VCaP (cell line): ENCODE measurements around the gene R3HDM4.
A peak's percentile ranks its signal among the peaks of the same experiment; 100 is the strongest.

Source experiments
- H3K27ac ChIP-seq: fragments of 450-650 bp; 2 replicates; pipeline ENCODE4 v1.5.1; 2017
- TF ChIP-seq, protein P1 (sequence below): fragments of 450-650 bp; conservative IDR thresholded peaks from 2 replicates; pipeline ENCODE4 v1.5.1; 2017; ENCODE audit warnings: mild to moderate bottlenecking, moderate library complexity

R3HDM4 gene

DNA sequence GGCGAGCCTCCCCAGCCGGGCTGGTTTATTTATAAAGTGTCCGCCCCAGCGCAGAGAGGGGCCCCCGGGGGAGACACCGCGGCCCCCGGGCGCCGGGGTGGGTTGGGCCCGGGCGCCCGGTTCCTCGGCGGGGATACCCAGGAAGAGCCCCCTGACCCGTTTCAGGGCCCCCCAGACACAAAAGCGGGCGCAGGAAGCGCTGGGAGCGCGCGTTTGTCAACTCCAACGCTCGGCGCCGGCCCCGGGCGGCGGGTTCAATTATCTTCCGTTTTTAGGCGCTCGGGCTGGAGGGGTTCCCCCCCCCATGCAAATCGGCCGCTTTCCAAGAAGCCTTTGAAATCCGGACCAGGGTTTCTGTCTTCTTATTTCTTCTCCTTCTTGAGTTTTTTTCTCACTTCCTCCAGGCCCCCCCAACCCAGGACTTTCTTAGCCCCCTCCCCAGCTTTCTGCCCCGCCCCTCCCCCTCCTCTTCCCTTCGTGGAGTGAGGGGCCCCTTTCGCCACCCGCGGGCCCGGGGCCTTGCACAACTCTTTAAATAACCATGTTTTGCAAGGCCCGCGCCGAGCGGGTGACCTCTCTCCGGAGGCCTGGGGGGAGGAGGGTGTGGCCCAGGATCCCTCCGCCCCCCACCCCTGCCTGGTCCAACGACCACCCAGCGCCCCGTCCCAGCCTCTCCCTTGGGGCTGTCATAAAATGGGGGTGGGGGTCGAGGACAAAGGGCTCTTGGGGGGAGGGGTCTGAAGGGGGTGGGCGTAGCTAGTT is 13.8 kb upstream of the R3HDM4 start:
- TF ChIP-seq, protein P1, sequence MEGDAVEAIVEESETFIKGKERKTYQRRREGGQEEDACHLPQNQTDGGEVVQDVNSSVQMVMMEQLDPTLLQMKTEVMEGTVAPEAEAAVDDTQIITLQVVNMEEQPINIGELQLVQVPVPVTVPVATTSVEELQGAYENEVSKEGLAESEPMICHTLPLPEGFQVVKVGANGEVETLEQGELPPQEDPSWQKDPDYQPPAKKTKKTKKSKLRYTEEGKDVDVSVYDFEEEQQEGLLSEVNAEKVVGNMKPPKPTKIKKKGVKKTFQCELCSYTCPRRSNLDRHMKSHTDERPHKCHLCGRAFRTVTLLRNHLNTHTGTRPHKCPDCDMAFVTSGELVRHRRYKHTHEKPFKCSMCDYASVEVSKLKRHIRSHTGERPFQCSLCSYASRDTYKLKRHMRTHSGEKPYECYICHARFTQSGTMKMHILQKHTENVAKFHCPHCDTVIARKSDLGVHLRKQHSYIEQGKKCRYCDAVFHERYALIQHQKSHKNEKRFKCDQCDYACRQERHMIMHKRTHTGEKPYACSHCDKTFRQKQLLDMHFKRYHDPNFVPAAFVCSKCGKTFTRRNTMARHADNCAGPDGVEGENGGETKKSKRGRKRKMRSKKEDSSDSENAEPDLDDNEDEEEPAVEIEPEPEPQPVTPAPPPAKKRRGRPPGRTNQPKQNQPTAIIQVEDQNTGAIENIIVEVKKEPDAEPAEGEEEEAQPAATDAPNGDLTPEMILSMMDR, result no peak
- peak overlapping the region; percentile 87 for H3K27ac ChIP-seq

DNA sequence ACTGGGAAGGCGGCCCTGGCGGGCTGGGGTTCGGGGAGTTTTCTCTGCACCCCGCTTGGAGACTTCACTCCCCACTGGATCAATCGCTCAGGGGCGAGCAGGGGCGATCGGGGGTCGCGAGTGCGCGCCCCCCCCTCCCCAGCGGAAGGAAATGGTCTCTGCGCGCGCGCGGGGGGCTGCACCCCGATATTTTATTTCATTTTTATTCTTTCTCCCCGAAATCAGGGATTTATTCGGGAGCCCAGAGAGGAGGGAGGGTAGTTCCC is 13.2 kb upstream of the R3HDM4 start:
- H3K27ac ChIP-seq, result peak overlapping the region; percentile 87
- TF ChIP-seq, protein P1, result no peak

DNA sequence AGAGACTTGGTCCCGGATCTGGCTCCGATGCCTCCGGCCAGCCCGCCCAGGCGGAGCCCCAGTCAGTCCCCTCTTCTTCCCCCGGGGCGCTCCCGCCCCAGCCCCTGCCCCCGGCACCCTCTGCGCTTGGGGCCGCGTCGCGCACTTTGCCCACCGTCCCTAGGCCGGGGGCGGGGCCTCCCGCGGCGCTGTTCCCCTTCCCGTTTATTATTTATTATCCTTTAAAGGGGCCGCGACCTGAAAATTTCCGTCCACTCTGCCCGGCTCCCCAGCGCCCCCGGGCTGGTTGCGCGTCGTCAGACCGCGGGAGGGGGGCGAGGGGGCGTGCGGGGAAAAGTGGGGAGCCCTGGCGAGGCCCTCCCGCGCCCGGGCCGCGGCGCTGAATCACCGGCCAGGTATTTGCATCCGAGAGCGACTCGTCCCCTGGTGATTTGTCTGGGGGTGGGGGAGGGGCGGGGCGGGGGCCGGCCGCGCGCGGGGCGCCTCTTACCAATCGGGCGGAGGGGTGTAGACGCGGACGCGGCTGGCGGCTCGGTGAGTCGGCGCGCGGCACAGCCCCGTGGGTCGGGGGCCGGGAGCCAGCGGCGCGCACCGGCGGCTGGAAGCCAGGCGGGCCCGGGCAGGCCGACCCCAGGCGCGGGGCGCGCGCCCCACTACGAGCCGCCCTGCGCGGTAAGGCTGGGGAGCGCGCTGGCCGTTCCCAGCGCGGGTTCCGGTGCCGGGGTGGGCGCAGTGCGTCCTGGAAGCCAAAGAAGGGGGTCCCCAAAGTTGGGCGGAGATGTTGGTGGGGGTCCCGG is 12.7 kb upstream of the R3HDM4 start, which contains the start of gene ARID3A:
TSS of gene ARID3A (plus strand) at position 510 of the 797 bp plus-strand sequence. CDS start 3,494 bp downstream, outside the sequence.
- H3K27ac ChIP-seq, result peak within 1 kb of the TSS; percentile 87
- TF ChIP-seq, protein P1, result no peak

DNA sequence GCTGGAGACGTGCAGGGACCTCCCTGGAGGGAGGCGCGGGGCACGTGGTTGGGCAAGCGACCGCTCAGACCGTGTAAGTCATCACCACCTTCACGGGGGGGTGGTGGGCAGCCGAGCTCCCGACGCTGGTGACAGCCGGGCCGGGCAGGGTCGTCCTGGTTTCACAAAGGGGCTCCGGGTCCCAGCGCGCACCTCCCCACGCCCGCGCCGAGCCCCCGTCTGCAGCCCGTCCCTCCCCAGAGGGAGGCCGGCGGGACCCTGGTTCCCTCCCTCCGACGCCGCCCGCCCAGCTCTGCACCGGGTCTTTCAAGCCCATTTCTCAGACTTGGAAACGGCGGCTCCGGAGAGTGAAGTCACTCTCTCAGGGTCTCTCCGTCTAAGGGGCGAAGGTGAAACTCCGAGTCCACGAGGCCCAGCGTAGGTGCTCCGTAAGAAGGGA is 12.1 kb upstream of the R3HDM4 start:
- H3K27ac ChIP-seq, result peak overlapping the region; percentile 87
- TF ChIP-seq, protein P1, result no peak

DNA sequence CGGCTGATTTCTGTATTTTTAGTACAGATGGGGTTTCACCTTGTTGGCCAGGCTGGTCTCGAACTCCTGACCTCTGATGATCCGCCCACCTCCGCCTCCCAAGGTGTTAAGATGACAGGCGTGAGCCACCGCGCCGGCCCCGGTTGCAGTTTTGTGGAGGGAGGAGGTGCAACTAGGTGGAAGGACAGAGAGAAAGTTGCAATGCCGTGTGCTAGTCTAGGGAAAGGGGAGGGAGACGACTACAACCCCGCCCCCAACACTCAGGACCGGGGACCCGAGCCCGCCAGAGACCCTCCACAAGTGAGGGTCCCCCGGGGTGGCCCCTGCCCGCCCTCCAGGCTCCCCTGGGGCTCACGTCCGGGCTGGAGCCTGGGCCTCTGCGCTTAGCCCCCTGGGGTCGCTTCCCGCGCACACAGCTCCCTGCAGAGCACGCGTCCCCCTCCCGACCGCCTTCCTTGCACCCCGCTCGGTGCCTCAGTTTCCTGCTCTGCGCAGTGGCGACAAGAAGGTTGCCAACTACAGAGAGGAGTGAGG is 11.6 kb upstream of the R3HDM4 start:
- TF ChIP-seq, protein P1, result no peak
- peak overlapping the region; percentile 87 for H3K27ac ChIP-seq

DNA sequence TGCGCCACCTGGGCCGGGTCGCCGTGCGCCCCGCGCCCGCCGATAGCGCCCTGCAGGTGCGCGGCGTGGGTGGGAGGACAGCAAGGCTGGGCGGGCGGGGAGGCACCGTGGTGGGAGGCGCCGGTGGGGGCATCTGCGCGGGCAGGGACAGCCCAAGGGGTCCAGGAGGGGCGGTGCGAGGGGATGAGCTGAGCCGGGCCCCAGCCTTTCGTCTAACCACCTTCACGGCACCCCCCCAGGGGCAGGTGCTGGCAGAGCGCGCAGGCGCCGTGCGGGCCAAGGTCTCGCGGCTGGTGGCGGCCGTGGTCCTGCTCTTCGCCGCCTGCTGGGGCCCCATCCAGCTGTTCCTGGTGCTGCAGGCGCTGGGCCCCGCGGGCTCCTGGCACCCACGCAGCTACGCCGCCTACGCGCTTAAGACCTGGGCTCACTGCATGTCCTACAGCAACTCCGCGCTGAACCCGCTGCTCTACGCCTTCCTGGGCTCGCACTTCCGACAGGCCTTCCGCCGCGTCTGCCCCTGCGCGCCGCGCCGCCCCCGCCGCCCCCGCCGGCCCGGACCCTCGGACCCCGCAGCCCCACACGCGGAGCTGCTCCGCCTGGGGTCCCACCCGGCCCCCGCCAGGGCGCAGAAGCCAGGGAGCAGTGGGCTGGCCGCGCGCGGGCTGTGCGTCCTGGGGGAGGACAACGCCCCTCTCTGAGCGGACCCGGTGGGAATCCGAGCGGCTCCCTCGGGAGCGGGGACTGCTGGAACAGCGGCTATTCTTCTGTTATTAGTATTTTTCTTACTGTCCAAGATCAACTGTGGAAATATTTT is 7.2 kb upstream of the R3HDM4 start:
- TF ChIP-seq, protein P1, result no peak
- peak overlapping the region; percentile 90 for H3K27ac ChIP-seq
